Lower leg skin (tissue), 3 donors: ENCODE results near the gene STPG2.

ENCODE experiments used
- CTCF ChIP-seq, 3 donors: fragments of 450-650 bp; IDR thresholded peaks; one replicate each; pipeline ENCODE4 v1.5.1; 2016; ENCODE audit warnings: antibody characterized with exemption in 3 of 3, mild to moderate bottlenecking in 3 of 3, moderate library complexity in 2 of 3
- POLR2A ChIP-seq, 2 donors: fragments of 450-650 bp; IDR thresholded peaks; one replicate each; pipeline ENCODE4 v1.6.1; 2016 to 2017; ENCODE audit warnings: antibody characterized with exemption in 2 of 2, mild to moderate bottlenecking in 1 of 2, moderate library complexity in 1 of 2

- no peak for TF ChIP-seq POLR2A (IDR thresholded peaks at IDR 0.05)
- TF ChIP-seq CTCF (IDR thresholded peaks at IDR 0.05): no peak
Observed at GRCh38 chr4:98176531-98176930, 33.3 kb upstream of the STPG2 start.
